Measurements from ENCODE around the gene ERN1. TPM values are rescaled to one million over a fixed set of nuclear protein-coding genes. Genes with fewer than 3 reads are reported as not detected.
"Not testable (repeated sequence)": the region's sequence is repeated elsewhere in the genome, so short reads cannot be mapped to it uniquely, and the experiment has no call there.

ERN1 gene
- total RNA-seq: 10 to 100 TPM; 23.7 to 24.1 TPM

- DNase-seq (ENCODE audit: low spot score in 2 of 2) (peak; percentile 85 to 94), ATAC-seq (peak; percentile 86 to 90)
- H3K9me3 Mint-ChIP-seq: no peaks in the 10 kb centered on the region
- peaks cover 6 to 11% of the 10 kb centered on the region in 2 donors for H3K36me3 Mint-ChIP-seq
- H3K27ac Mint-ChIP-seq: peak within 1 kb of the TSS; percentile 90 to 97
These were observed at the start of gene ERN1 for GRCh38 chr17:64129765-64130558. TSS of gene ERN1 (minus strand) at chr17:64130144. CDS start at chr17:64130029, 115 bp downstream.

- not testable (repeated sequence) for H3K9me3 Mint-ChIP-seq; DNase-seq (ENCODE audit: low spot score in 2 of 2); ATAC-seq; H3K27ac Mint-ChIP-seq
- peaks cover 0 to 17% of the 10 kb centered on the region in 2 donors for H3K36me3 Mint-ChIP-seq
These were observed 49.1 kb upstream of the ERN1 start for GRCh38 chr17:64179024-64179423.

- DNase-seq (ENCODE audit: low spot score in 2 of 2) (no peak), ATAC-seq (no peak)
- peaks cover 0 to 17% of the 10 kb centered on the region in 2 donors for H3K36me3 Mint-ChIP-seq
- H3K9me3 Mint-ChIP-seq: no peaks in the 10 kb centered on the region
- H3K27ac Mint-ChIP-seq: no peak overlapping the region
These were observed 48.3 kb upstream of the ERN1 start for GRCh38 chr17:64178011-64178825.

GRCh38 chr17:64177311-64178010 lies 47.5 kb upstream of the ERN1 start:
- ATAC-seq: no peak
- no peak for DNase-seq (ENCODE audit: low spot score in 2 of 2)
- H3K9me3 Mint-ChIP-seq: no peaks in the 10 kb centered on the region
- H3K36me3 Mint-ChIP-seq: peaks cover 0 to 17% of the 10 kb centered on the region in 2 donors
- H3K27ac Mint-ChIP-seq: no peak overlapping the region

- peaks cover 0 to 17% of the 10 kb centered on the region in 2 donors for H3K36me3 Mint-ChIP-seq
- peak overlapping the region in 1 of 2 donors; percentile 72 for H3K27ac Mint-ChIP-seq
- ATAC-seq: no peak
- DNase-seq (ENCODE audit: low spot score in 2 of 2): no peak
- H3K9me3 Mint-ChIP-seq: no peaks in the 10 kb centered on the region
These were observed 46.6 kb upstream of the ERN1 start for GRCh38 chr17:64176556-64176955.

GRCh38 chr17:64174686-64175456 lies 44.9 kb upstream of the ERN1 start:
- Mint-ChIP-seq H3K27ac (peak overlapping the region in 1 of 2 donors; percentile 42), H3K9me3 (no peaks in the 10 kb centered on the region), H3K36me3 (peaks cover 0 to 11% of the 10 kb centered on the region in 2 donors)
- ATAC-seq (no peak), DNase-seq (ENCODE audit: low spot score in 2 of 2) (no peak)

GRCh38 chr17:64173646-64174045 lies 43.7 kb upstream of the ERN1 start:
- H3K27ac Mint-ChIP-seq: no peak overlapping the region
- DNase-seq (ENCODE audit: low spot score in 2 of 2) (no peak), ATAC-seq (no peak)
- no peaks in the 10 kb centered on the region for H3K36me3 Mint-ChIP-seq
- H3K9me3 Mint-ChIP-seq: no peaks in the 10 kb centered on the region

GRCh38 chr17:64172510-64172909 lies 42.6 kb upstream of the ERN1 start:
- H3K9me3 Mint-ChIP-seq: no peaks in the 10 kb centered on the region
- no peaks in the 10 kb centered on the region for H3K36me3 Mint-ChIP-seq
- no peak overlapping the region for H3K27ac Mint-ChIP-seq
- no peak for DNase-seq (ENCODE audit: low spot score in 2 of 2)
- ATAC-seq: no peak

- no peaks in the 10 kb centered on the region for H3K36me3 Mint-ChIP-seq
- DNase-seq (ENCODE audit: low spot score in 2 of 2) (no peak), ATAC-seq (no peak)
- H3K27ac Mint-ChIP-seq: peak overlapping the region in 1 of 2 donors; percentile 1
- H3K9me3 Mint-ChIP-seq: no peaks in the 10 kb centered on the region
These were observed 41.1 kb upstream of the ERN1 start for GRCh38 chr17:64171041-64171440.

GRCh38 chr17:64170286-64170685 lies 40.3 kb upstream of the ERN1 start:
- DNase-seq (ENCODE audit: low spot score in 2 of 2): no peak
- no peak for ATAC-seq
- H3K36me3 Mint-ChIP-seq: no peaks in the 10 kb centered on the region
- H3K27ac Mint-ChIP-seq: no peak overlapping the region
- H3K9me3 Mint-ChIP-seq: no peaks in the 10 kb centered on the region

GRCh38 chr17:64167666-64168065 lies 37.7 kb upstream of the ERN1 start:
- ATAC-seq; H3K36me3 Mint-ChIP-seq; DNase-seq (ENCODE audit: low spot score in 2 of 2); H3K9me3 Mint-ChIP-seq; H3K27ac Mint-ChIP-seq: not testable (repeated sequence)

- DNase-seq (ENCODE audit: low spot score in 2 of 2) (no peak), ATAC-seq (no peak)
- no peak overlapping the region for H3K27ac Mint-ChIP-seq
- no peaks in the 10 kb centered on the region for H3K36me3 Mint-ChIP-seq
- H3K9me3 Mint-ChIP-seq: no peaks in the 10 kb centered on the region
These were observed 36.9 kb upstream of the ERN1 start for GRCh38 chr17:64166876-64167275.

- DNase-seq (ENCODE audit: low spot score in 2 of 2) (no peak), ATAC-seq (no peak)
- Mint-ChIP-seq H3K36me3 (no peaks in the 10 kb centered on the region), H3K27ac (no peak overlapping the region), H3K9me3 (no peaks in the 10 kb centered on the region)
These were observed 35.4 kb upstream of the ERN1 start for GRCh38 chr17:64165347-64165746.

GRCh38 chr17:64164596-64165285 lies 34.8 kb upstream of the ERN1 start:
- DNase-seq (ENCODE audit: low spot score in 2 of 2) (no peak), ATAC-seq (no peak)
- Mint-ChIP-seq H3K36me3 (no peaks in the 10 kb centered on the region), H3K9me3 (no peaks in the 10 kb centered on the region), H3K27ac (peak overlapping the region in 1 of 2 donors; percentile 60)

- no peaks in the 10 kb centered on the region for H3K9me3 Mint-ChIP-seq
These were observed 33.5 kb upstream of the ERN1 start for GRCh38 chr17:64163468-64163867.

GRCh38 chr17:64162554-64162953 lies 32.6 kb upstream of the ERN1 start:
- no peaks in the 10 kb centered on the region for H3K9me3 Mint-ChIP-seq
- no peak for DNase-seq (ENCODE audit: low spot score in 2 of 2)
- ATAC-seq: no peak
- no peak overlapping the region for H3K27ac Mint-ChIP-seq
- no peaks in the 10 kb centered on the region for H3K36me3 Mint-ChIP-seq

More at GRCh38 chr17:64163468-64163867, 33.5 kb upstream of the ERN1 start:
- DNase-seq (ENCODE audit: low spot score in 2 of 2) (no peak), ATAC-seq (no peak)
- Mint-ChIP-seq H3K36me3 (no peaks in the 10 kb centered on the region), H3K27ac (no peak overlapping the region)

All from activated naive CD4-positive, alpha-beta T cell treated with anti-CD3 and anti-CD28 coated beads, Interleukin-2, amount 50 U/mL, for 72 hours (primary cell).